Measurements from ENCODE around the gene NHERF2.

GRCh38 chr16:2047330-2048115, 20.8 kb downstream of the NHERF2 start, which contains the start of the genes NTHL1 and TSC2:
- TF ChIP-seq POLR2A (IDR thresholded peaks at IDR 0.05; ENCODE audit: extremely low read depth, insufficient read length) (peak; percentile 42), CTCF (IDR thresholded peaks at IDR 0.05; ENCODE audit: low read depth, low read length) (no peak)

All from NB4 (cell line).